Heart left ventricle (tissue), 16 donors: Measurements from ENCODE around the gene MKX. TPM values are rescaled to one million over a fixed set of nuclear protein-coding genes. Genes with fewer than 3 reads are reported as not detected.
A peak's percentile ranks its signal among the peaks of the same experiment; 100 is the strongest.

Experiments
- ATAC-seq, 4 donors: fragments of 200-7000 bp; cut with Tn5 transposase; one replicate each; pipeline ENCODE4 v1.9.1; 2020 to 2022; ENCODE audit warnings: moderate library complexity in 4 of 4, mild to moderate bottlenecking in 3 of 4, moderate number of reproducible peaks in 1 of 4
- DNase-seq, 5 donors: peaks; one replicate each; pipeline ENCODE4 v3.0.0-alpha.2; 2020
- H3K27ac ChIP-seq, 12 donors: fragments of 200-600 bp; sonication (generic) in 4 of 12; one replicate each; pipeline versions ENCODE4 v1.5.0 to v1.8.0; 2016 to 2022; ENCODE audit warnings: mild to moderate bottlenecking in 2 of 12
- H3K27me3 ChIP-seq, 9 donors: fragments of 200-600 bp; sonication (generic) in 2 of 9; one replicate each; pipeline versions ENCODE4 v1.5.1 to v1.8.0; 2016 to 2022; ENCODE audit warnings: mild to moderate bottlenecking in 3 of 9
- H3K36me3 ChIP-seq, 9 donors: fragments of 200-600 bp; sonication (generic) in 2 of 9; one replicate each; pipeline versions ENCODE4 v1.5.0 to v1.8.0; 2018 to 2022; ENCODE audit warnings: mild to moderate bottlenecking in 2 of 9
- H3K4me1 ChIP-seq, 12 donors: fragments of 200-600 bp; sonication (generic) in 4 of 12; one replicate each; pipeline versions ENCODE4 v1.5.0 to v1.8.0; 2016 to 2022; ENCODE audit warnings: mild to moderate bottlenecking in 3 of 12
- H3K4me3 ChIP-seq, 12 donors: fragments of 200-600 bp; sonication (generic) in 4 of 12; one replicate each; pipeline versions ENCODE4 v1.5.0 to v1.8.0; 2017 to 2022; ENCODE audit warnings: mild to moderate bottlenecking in 9 of 12, moderate library complexity in 4 of 12
- H3K9me3 ChIP-seq, 12 donors: fragments of 200-600 bp; sonication (generic) in 4 of 12; one replicate each; pipeline versions ENCODE4 v1.5.0 to v1.8.0; 2016 to 2022; ENCODE audit warnings: mild to moderate bottlenecking in 1 of 12
- POLR2A ChIP-seq, 2 donors: fragments of 450-650 bp; IDR thresholded peaks; one replicate each; pipeline ENCODE4 v1.6.1; 2017; ENCODE audit warnings: antibody characterized with exemption in 2 of 2, mild to moderate bottlenecking in 2 of 2, moderate library complexity in 2 of 2
- WGBS, 4 donors: extraction: QIAGEN DNeasy Blood & Tissue Kit in 2 of 4; methylation state at CpG; one replicate each; pipeline versions ENCODE4 v1.1.5 to v1.1.7; 2013 to 2018; 5-methylcytosine and 5-hydroxymethylcytosine counted together
- intact Hi-C, 10 donors: fragments of 100-400 bp; cut with DNase I; formaldehyde crosslinking; loops; one replicate each; pipeline versions ENCODE4 v1.11.1 to v1.14.2; 2022
- polyA plus RNA-seq, 2 donors: library from polyadenylated mRNA; stranded (reverse); fragments of 200-250 nt; gene quantifications; one replicate each; pipeline ENCODE4 v1.2.3, GENCODE V29; 2013
- total RNA-seq, 9 donors: library from RNA; depleted of rRNA in 2 of 9; stranded (reverse); fragments of >200 nt in 2 of 9; fragmentation: NEBNext Ultra II Directional in 3 of 9; extraction: Animal tissue kit (Norgen Biotek cat#: 25700) in 3 of 9; gene quantifications; one replicate each; pipeline versions ENCODE4 v1.1.0 to v1.2.4, GENCODE V29; 2016 to 2023
- TF ChIP-seq, protein P1 (sequence below), 12 donors: fragments of 200-600 bp; sonication (generic) in 4 of 12; IDR thresholded peaks; one replicate each; pipeline versions ENCODE4 v1.5.0 to v1.8.0; 2018 to 2022; ENCODE audit warnings: antibody characterized with exemption in 12 of 12, mild to moderate bottlenecking in 5 of 12
- donor health status: ischemic (EF 13 %, LVEDD 7.1; RV severe dilation, severe dysfunction).
- donor health status: healthy with polysubstance abuse.
- donor health status: DM: no; HTN: yes; CAD: no.
- donor health status: DM: no; HTN: no; CAD: no.
- donor health status: ischemic (EF 25% LVEDD 6.9; RV normal size, moderate dysfunction).
- donor health status: ischemic (EF 25% LVEDD 5.7; RV mildly dilated, moderate dysfunction).
- donor health status: healthy.
- donor health status: DM: yes; HTN: yes; CAD: no.
- donor health status: ischemic (EF 35%, LVEDD 5.7; RV mildly dilated, moderate dysfunction).
- donor health status: nonischemic (EF 11% LVEDD 7.7; RV severe dilation, severe dysfunction).
- donor health status: DM: yes; HTN: yes; CAD: no.
- donor health status: PGD.
- donor health status: ischemic (EF 29% LVEDD 5.4; RV normal size, mild dysfunction).
- donor health status: nonischemic (EF 23%, LVEDD 6.1; RV moderate dilation, normal function).

MKX gene
- total and polyA plus RNA-seq, 11 donors, result 0.06 to 1.5 (median 0.56) TPM; not detected in 4

DNA sequence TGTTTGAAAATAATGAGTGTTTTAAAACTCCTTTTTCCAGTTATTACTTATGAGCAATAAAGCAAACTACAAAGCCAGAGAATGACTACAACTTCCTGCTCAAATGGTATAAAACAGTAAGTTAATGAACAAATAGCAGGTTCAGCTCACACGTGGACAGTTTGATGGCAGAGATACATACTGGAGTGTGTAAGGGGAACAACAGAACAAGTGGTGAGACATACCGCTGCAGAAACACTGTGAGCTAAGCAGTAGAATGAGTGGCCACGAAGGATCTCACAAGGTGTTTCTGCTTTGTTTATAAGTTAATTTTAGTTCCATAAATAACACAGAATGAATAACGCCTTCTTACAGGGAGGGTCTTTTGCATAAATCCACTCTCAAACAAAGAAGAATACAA is 3.0 kb upstream of the MKX start:
- WGBS, 4 donors, result 33 to 51% (median 37%) methylated on average over 4 of the region's 4 CpGs
- TF ChIP-seq, protein P1, sequence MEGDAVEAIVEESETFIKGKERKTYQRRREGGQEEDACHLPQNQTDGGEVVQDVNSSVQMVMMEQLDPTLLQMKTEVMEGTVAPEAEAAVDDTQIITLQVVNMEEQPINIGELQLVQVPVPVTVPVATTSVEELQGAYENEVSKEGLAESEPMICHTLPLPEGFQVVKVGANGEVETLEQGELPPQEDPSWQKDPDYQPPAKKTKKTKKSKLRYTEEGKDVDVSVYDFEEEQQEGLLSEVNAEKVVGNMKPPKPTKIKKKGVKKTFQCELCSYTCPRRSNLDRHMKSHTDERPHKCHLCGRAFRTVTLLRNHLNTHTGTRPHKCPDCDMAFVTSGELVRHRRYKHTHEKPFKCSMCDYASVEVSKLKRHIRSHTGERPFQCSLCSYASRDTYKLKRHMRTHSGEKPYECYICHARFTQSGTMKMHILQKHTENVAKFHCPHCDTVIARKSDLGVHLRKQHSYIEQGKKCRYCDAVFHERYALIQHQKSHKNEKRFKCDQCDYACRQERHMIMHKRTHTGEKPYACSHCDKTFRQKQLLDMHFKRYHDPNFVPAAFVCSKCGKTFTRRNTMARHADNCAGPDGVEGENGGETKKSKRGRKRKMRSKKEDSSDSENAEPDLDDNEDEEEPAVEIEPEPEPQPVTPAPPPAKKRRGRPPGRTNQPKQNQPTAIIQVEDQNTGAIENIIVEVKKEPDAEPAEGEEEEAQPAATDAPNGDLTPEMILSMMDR (IDR thresholded peaks at IDR 0.05), result no peak
- no peak for TF ChIP-seq POLR2A (IDR thresholded peaks at IDR 0.05)
- intact Hi-C loops, result loop anchor here in 5 of 10 donors (10.0 kb wide), 2 partner anchors 426 to 496 kb away; no protein-coding TSS in a partner anchor

DNA sequence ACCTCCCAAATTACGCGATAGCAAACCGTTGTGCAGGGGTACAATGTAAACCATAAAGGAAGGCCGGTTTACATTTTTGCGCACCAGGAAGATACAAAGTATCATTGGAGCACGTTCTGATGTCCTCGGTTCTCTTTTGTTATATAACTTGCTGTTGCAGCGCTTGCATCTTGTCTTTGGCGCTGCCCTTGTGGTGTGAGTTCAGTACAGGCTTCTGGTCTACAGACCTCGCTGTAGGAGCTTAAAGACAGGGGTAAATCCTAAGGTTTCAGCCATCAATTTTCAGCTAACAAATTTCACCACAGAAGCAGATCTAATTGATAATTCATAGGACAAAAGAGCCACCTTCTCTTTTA is 1.5 kb upstream of the MKX start:
- Histone ChIP-seq H3K36me3 (no peaks in the 10 kb centered on the region), H3K4me1 (peaks cover 0 to 50% (median 31%) of the 10 kb centered on the region in 12 donors), H3K27ac (no peak overlapping the region), H3K9me3 (no peaks in the 10 kb centered on the region), H3K27me3 (peaks cover 23 to 97% (median 54%) of the 10 kb centered on the region in 9 donors), H3K4me3 (no peak overlapping the region)
- DNase-seq, result no peak
- intact Hi-C loops, result loop anchor here in 5 of 10 donors (10.0 kb wide), 2 partner anchors 428 to 498 kb away; no protein-coding TSS in a partner anchor
- ATAC-seq, result no peak
- 10 to 17% (median 12%) methylated on average over 10 of the region's 10 CpGs for WGBS, 4 donors
- TF ChIP-seq, protein P1 (IDR thresholded peaks at IDR 0.05), result no peak
- no peak for TF ChIP-seq POLR2A (IDR thresholded peaks at IDR 0.05)

More for the DNA sequence above, 3.0 kb upstream of the MKX start:
- DNase-seq (no peak), ATAC-seq (no peak)
- no peak overlapping the region for H3K27ac ChIP-seq
- H3K36me3 ChIP-seq, result no peaks in the 10 kb centered on the region
- no peaks in the 10 kb centered on the region for H3K9me3 ChIP-seq
- peaks cover 23 to 85% (median 44%) of the 10 kb centered on the region in 9 donors for H3K27me3 ChIP-seq
- H3K4me1 ChIP-seq, result peaks cover 0 to 35% (median 24%) of the 10 kb centered on the region in 12 donors
- no peak overlapping the region for H3K4me3 ChIP-seq

DNA sequence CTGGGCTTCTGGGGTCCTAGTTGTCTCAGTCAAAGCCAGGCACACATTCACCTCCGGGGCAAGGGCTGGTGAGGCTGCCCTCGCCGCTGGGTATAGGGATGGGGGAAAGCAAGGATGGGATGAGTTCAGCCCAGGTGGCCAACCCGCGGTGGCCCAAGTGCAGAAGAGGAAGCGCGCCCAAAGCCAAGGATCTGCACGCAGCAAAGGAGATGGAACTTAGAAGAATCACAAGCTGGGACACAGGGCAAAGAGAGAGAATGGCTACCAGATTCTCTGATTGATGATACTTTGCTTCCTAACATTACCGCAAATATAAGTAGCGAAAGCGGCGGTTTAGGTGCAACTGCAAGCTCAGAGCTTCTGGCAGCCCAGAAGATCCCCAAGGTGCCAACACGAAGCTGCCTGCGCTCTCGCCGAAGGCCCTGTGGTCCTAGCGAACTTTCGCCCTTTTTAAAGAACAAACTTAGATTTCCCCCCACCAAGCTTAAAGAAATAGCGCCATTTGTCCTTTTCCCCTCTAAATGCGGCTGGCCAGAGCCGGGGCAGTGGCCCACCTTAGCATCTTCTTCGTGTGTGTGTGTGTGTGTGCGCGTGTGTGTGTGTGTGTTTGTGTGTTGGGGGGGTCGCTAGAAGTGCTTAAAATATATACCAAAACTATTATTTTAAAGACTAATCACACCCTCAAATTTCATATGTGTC is 927 bp upstream of the MKX start:
- Histone ChIP-seq H3K4me1 (peaks cover 0 to 56% (median 35%) of the 10 kb centered on the region in 12 donors), H3K4me3 (peak overlapping the region in 9 of 12 donors; percentile 31 to 77 (median 67)), H3K36me3 (no peaks in the 10 kb centered on the region), H3K9me3 (no peaks in the 10 kb centered on the region), H3K27ac (peak overlapping the region in 1 of 12 donors; percentile 95), H3K27me3 (peaks cover 23 to 97% (median 57%) of the 10 kb centered on the region in 9 donors)
- TF ChIP-seq, protein P1 (IDR thresholded peaks at IDR 0.05), result no peak
- intact Hi-C loops, result loop anchor here in 5 of 10 donors (10.0 kb wide), 2 partner anchors 428 to 498 kb away; no protein-coding TSS in a partner anchor
- 3 to 6% (median 4%) methylated on average over 24 to 25 of the region's 25 CpGs for WGBS, 4 donors
- no peak for DNase-seq
- ATAC-seq, result no peak
